Brain microvascular endothelial cell (primary cell): ENCODE results near the gene YPEL2.

ENCODE experiments used
- DNase-seq: peaks from one replicate; pipeline ENCODE4 v3.0.0-alpha.2; 2020
- H3K27ac ChIP-seq: fragments of 250-450 bp; sonication (Bioruptor Pico); 2 replicates; pipeline ENCODE4 v1.5.1; 2020; ENCODE audit warnings: mild to moderate bottlenecking, moderate library complexity
- H3K27me3 ChIP-seq: fragments of 250-450 bp; sonication (Bioruptor Pico); replicated peaks from 2 replicates; pipeline ENCODE4 v1.5.1; 2020; ENCODE audit warnings: mild to moderate bottlenecking
- H3K36me3 ChIP-seq: fragments of 250-450 bp; sonication (Bioruptor Pico); replicated peaks from 2 replicates; pipeline ENCODE4 v1.5.1; 2020; ENCODE audit warnings: mild to moderate bottlenecking
- H3K4me3 ChIP-seq: 2 replicates; pipeline ENCODE4 v1.5.1; 2011; ENCODE audit warnings: low read depth, mild to moderate bottlenecking, control low read depth, low read length, moderate library complexity
- CTCF ChIP-seq: IDR thresholded peaks from 2 replicates; pipeline ENCODE4 v1.5.1; 2011; ENCODE audit warnings: low read depth, mild to moderate bottlenecking, moderate library complexity, low read length, control low read depth, inconsistent platforms; ENCODE audit errors: missing control alignments
- in situ Hi-C: cut with HindIII; loops from 2 replicates; pipeline ENCODE4 v1.10.0; 2017; ENCODE audit warnings: low sequenced_read_pairs, low pct_ligation_motif_present

YPEL2 gene

GRCh38 chr17:59370593-59371299 lies 39.3 kb downstream of the YPEL2 start:
- H3K27me3 ChIP-seq = no peaks in the 10 kb centered on the region
- in situ Hi-C loops = no loop called here
- no peak overlapping the region for H3K4me3 ChIP-seq
- H3K36me3 ChIP-seq = no peaks in the 10 kb centered on the region
- peak overlapping the region; percentile 82 for H3K27ac ChIP-seq
- no peak for TF ChIP-seq CTCF
- no peak for DNase-seq

GRCh38 chr17:59371416-59372100 lies 40.1 kb downstream of the YPEL2 start:
- in situ Hi-C loops = no loop called here
- no peaks in the 10 kb centered on the region for H3K36me3 ChIP-seq
- no peak overlapping the region for H3K4me3 ChIP-seq
- peak overlapping the region; percentile 82 for H3K27ac ChIP-seq
- H3K27me3 ChIP-seq = no peaks in the 10 kb centered on the region
- peak; percentile 59 for DNase-seq
- no peak for TF ChIP-seq CTCF

GRCh38 chr17:59372138-59372751 lies 40.8 kb downstream of the YPEL2 start:
- peak; percentile 57 for DNase-seq
- Histone ChIP-seq H3K27ac (peak overlapping the region; percentile 82), H3K27me3 (no peaks in the 10 kb centered on the region), H3K4me3 (no peak overlapping the region), H3K36me3 (no peaks in the 10 kb centered on the region)
- TF ChIP-seq CTCF = no peak
- in situ Hi-C loops = no loop called here

- no peak for TF ChIP-seq CTCF
- DNase-seq = peak; percentile 81
- Histone ChIP-seq H3K4me3 (no peak overlapping the region), H3K27me3 (no peaks in the 10 kb centered on the region), H3K36me3 (no peaks in the 10 kb centered on the region), H3K27ac (peak overlapping the region; percentile 82)
- in situ Hi-C loops = no loop called here
Observed at GRCh38 chr17:59373882-59374495, 42.5 kb downstream of the YPEL2 start.

GRCh38 chr17:59374612-59375011 lies 43.2 kb downstream of the YPEL2 start:
- in situ Hi-C loops = no loop called here
- Histone ChIP-seq H3K4me3 (no peak overlapping the region), H3K36me3 (no peaks in the 10 kb centered on the region), H3K27me3 (no peaks in the 10 kb centered on the region), H3K27ac (peak overlapping the region; percentile 82)
- no peak for TF ChIP-seq CTCF
- no peak for DNase-seq
